ENCODE measurements around the gene GFRA1. TPM values are rescaled to one million over a fixed set of nuclear protein-coding genes. Genes with fewer than 3 reads are reported as not detected.

The GFRA1 gene
- total and polyA plus RNA-seq, 2 of the 8 experiments (the other 6 are each of a cell fraction or from before 2014, with no cell fraction given) = 1.1 to 2.0 TPM

DNA sequence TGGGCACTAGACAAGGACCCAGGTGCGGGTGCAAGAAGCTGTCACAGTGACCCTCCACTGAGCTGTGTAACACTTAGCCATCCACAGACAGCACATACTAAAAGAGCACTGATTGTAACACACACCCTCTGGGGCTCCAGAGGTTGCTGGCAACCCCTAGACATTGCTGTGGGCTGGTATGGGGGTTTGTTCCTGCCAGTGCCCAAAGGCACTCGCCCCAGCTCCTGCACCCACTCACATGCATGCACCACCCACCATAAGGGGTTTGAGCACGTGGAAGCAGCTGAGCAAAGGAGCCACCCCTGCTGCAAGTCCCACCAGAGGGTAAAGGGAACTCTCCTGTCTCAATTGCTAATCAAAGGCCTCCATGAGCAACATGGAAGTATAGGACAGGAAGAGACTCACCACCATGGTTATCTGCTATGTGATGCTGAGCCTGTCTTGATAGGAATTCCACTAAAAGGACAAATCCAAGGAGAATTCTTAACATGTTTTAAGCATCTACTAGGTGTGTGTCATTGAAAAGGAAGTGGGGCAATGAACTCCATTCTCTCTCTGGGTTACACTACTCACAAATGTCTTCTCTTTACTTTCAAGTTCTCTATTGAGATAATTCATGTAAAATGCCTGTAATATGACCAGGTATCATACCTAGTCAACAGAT, 103.1 kb downstream of the GFRA1 start:
- Histone ChIP-seq H3K23me2 (ENCODE audit: low read depth, low read length) (no peaks in the 10 kb centered on the region), H2BK15ac (ENCODE audit: low read length) (no peak overlapping the region), H4K91ac (replicated peaks; ENCODE audit: insufficient read length, low read length) (no peak overlapping the region), H2BK5ac (ENCODE audit: low read depth, low read length) (no peak overlapping the region), H3K36me3 (ENCODE audit: control insufficient read depth in 2 of 4, insufficient read depth in 4 of 4, low read length in 3 of 4) (no peaks in the 10 kb centered on the region), H3K79me2 (ENCODE audit: control insufficient read depth in 1 of 2, insufficient read depth in 2 of 2, low read length in 2 of 2) (no peaks in the 10 kb centered on the region), H2AFZ (ENCODE audit: low read length) (no peak overlapping the region), H3K4ac (replicated peaks; ENCODE audit: insufficient read length, low read depth, low read length) (no peak overlapping the region), H4K20me1 (replicated peaks in 1 of 2; ENCODE audit: control insufficient read depth in 1 of 2, insufficient read depth in 2 of 2, low read length in 2 of 2) (no peaks in the 10 kb centered on the region), H3K14ac (ENCODE audit: insufficient read length) (no peak overlapping the region), H3K27me3 (replicated peaks in 1 of 4; ENCODE audit: control insufficient read depth in 3 of 4, extremely low read depth in 1 of 4, insufficient read depth in 3 of 4, low read length in 3 of 4) (no peaks in the 10 kb centered on the region), H3K9ac (replicated peaks in 1 of 4; ENCODE audit: extremely low read depth in 1 of 4, low read depth in 3 of 4, low read length in 3 of 4) (no peak overlapping the region), H2BK20ac (ENCODE audit: low read length) (no peak overlapping the region), H3K27ac (ENCODE audit: low read depth, low read length) (no peak overlapping the region), H3K4me2 (ENCODE audit: insufficient read depth in 1 of 2, low read depth in 2 of 2, low read length in 2 of 2) (no peak overlapping the region), H3K4me1 (replicated peaks in 1 of 4; ENCODE audit: control insufficient read depth in 3 of 4, insufficient read depth in 4 of 4, low read length in 3 of 4) (peaks cover 0 to 3% (median 0%) of the 10 kb centered on the region in 4 experiments; a peak in 2 of 7 replicates), H3K56ac (replicated peaks; ENCODE audit: insufficient read length, low read depth, low read length) (no peak overlapping the region), H3K9me3 (ENCODE audit: insufficient read depth in 2 of 2, low read depth in 1 of 2, low read length in 1 of 2) (no peaks in the 10 kb centered on the region; a peak in 2 of 4 replicates), H2AK5ac (ENCODE audit: low read depth, low read length) (no peak overlapping the region), H3K18ac (ENCODE audit: extremely low read depth, low read length) (no peak overlapping the region), H2BK120ac (replicated peaks; ENCODE audit: low read depth, low read length) (no peak overlapping the region), H4K8ac (ENCODE audit: extremely low read depth, insufficient read depth, low read length) (no peak overlapping the region; the same call in 1 of the 2 replicates), H3K23ac (ENCODE audit: insufficient read length) (no peak overlapping the region), H3K79me1 (ENCODE audit: low read depth, low read length) (no peaks in the 10 kb centered on the region), H4K5ac (ENCODE audit: insufficient read length, low read depth, low read length) (no peak overlapping the region), H3K4me3 (ENCODE audit: extremely low read depth in 1 of 4, insufficient read depth in 2 of 4, low read depth in 3 of 4, low read length in 4 of 4) (no peak overlapping the region), H2BK12ac (ENCODE audit: low read depth, low read length) (no peak overlapping the region)
- 93% methylated on average over 3 of the region's 3 CpGs; no CpG with 5 or more reads in 1 of the 2 experiments for WGBS, 2 experiments (ENCODE audit: extremely low coverage in 1 of 2, insufficient coverage in 1 of 2, insufficient read length in 1 of 2, insufficient replicate concordance in 2 of 2, low coverage in 1 of 2, low lambda C conversion rate in 2 of 2, missing lambda C conversion rate in 1 of 2)
- no peak for DNase-seq (ENCODE audit: low read depth in 1 of 2, low spot score in 2 of 2)
- ChIA-PET CTCF (ENCODE audit: partially characterized antibody) (interaction anchor here (0.9 to 1.6 kb wide), 3 partner anchors 40 to 119 kb away, joined by 3 to 4 read pairs (median 3); no protein-coding TSS in a partner anchor), POLR2A (ENCODE audit: partially characterized antibody) (no interaction called here)
- FAIRE-seq = no peak
- TF ChIP-seq EP300 (IDR thresholded peaks at IDR 0.05; ENCODE audit: borderline replicate concordance in 1 of 2, low read depth in 2 of 2, low read length in 2 of 2) (no peak), GABPA (IDR thresholded peaks at IDR 0.05; ENCODE audit: borderline replicate concordance, insufficient read depth, low read length) (no peak), TAF7 (optimal IDR thresholded peaks at IDR 0.05; ENCODE audit: borderline replicate concordance, low read depth, low read length) (no peak), RNF2 (IDR thresholded peaks at IDR 0.05; ENCODE audit: borderline replicate concordance, low read depth, low read length, missing control alignments, poor library complexity, severe bottlenecking) (no peak), POLR2AphosphoS5 (IDR thresholded peaks at IDR 0.05; ENCODE audit: low read depth, low read length) (no peak), SUZ12 (IDR thresholded peaks at IDR 0.05; ENCODE audit: low read length) (no peak), SAP30 (IDR thresholded peaks at IDR 0.05; ENCODE audit: insufficient read depth, insufficient replicate concordance, low read length) (no peak), YY1 (IDR thresholded peaks at IDR 0.05; ENCODE audit: low read depth, low read length) (no peak), KDM4A (IDR thresholded peaks at IDR 0.05; ENCODE audit: low read depth, low read length, severe bottlenecking) (no peak)
- TF ChIP-seq, protein P1, sequence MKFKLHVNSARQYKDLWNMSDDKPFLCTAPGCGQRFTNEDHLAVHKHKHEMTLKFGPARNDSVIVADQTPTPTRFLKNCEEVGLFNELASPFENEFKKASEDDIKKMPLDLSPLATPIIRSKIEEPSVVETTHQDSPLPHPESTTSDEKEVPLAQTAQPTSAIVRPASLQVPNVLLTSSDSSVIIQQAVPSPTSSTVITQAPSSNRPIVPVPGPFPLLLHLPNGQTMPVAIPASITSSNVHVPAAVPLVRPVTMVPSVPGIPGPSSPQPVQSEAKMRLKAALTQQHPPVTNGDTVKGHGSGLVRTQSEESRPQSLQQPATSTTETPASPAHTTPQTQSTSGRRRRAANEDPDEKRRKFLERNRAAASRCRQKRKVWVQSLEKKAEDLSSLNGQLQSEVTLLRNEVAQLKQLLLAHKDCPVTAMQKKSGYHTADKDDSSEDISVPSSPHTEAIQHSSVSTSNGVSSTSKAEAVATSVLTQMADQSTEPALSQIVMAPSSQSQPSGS (IDR thresholded peaks at IDR 0.05; ENCODE audit: low read length) = no peak
